A673 (cell line): Measurements from ENCODE around the gene OR8B3.

Experiments used
- CTCF ChIP-seq: fragments of 300-800, 200-600 bp; sonication (generic); conservative IDR thresholded peaks from 2 replicates; pipeline ENCODE4 v1.5.1; 2017; ENCODE audit warnings: low read depth, mild to moderate bottlenecking, antibody characterized with exemption, low read length, moderate library complexity, mixed read lengths
- EZH2 ChIP-seq: fragments of 200-600 bp; sonication (generic); IDR thresholded peaks from 2 replicates; pipeline ENCODE4 v1.6.1; 2017; ENCODE audit warnings: borderline replicate concordance, low read depth, mild to moderate bottlenecking, mixed read lengths, antibody characterized with exemption, low read length; ENCODE audit not compliant: poor library complexity, severe bottlenecking

- no peak for TF ChIP-seq CTCF
- TF ChIP-seq EZH2, result no peak
Measured at GRCh38 chr11:124441081-124441480, 42.3 kb upstream of the OR8B3 start.
